Spleen (tissue), 11 donors: ENCODE data around the gene GTF2A1. TPM values are rescaled to one million over a fixed set of nuclear protein-coding genes. Genes with fewer than 3 reads are reported as not detected.
"Not testable (repeated sequence)": the region's sequence is repeated elsewhere in the genome, so short reads cannot be mapped to it uniquely, and the experiment has no call there.

ENCODE experiments used
- DNase-seq: peaks from one replicate; pipeline ENCODE4 v3.0.0-alpha.2; 2020
- H3K27ac ChIP-seq, 8 donors: fragments of 200-600 bp; sonication (generic) in 7 of 8; 1 replicate in 4 of 8; 2 replicates in 4 of 8; pipeline versions ENCODE4 v1.5.0 to v1.8.0; 2016 to 2021; ENCODE audit warnings: inconsistent platforms in 4 of 8, mild to moderate bottlenecking in 4 of 8, moderate library complexity in 1 of 8
- H3K27me3 ChIP-seq, 7 donors: fragments of 200-600 bp; sonication (generic) in 6 of 7; replicated peaks in 1 of 7; 1 replicate in 4 of 7; 2 replicates in 3 of 7; pipeline versions ENCODE4 v1.5.0 to v1.8.0; 2016 to 2021; ENCODE audit warnings: inconsistent platforms in 3 of 7, mild to moderate bottlenecking in 1 of 7
- H3K36me3 ChIP-seq, 6 donors: fragments of 200-600 bp; sonication (generic) in 5 of 6; 1 replicate in 4 of 6; 2 replicates in 2 of 6; pipeline versions ENCODE4 v1.5.0 to v1.8.0; 2016 to 2021; ENCODE audit warnings: inconsistent platforms in 2 of 6
- H3K4me1 ChIP-seq, 6 donors: fragments of 200-600 bp; sonication (generic) in 5 of 6; 1 replicate in 3 of 6; 2 replicates in 3 of 6; pipeline versions ENCODE4 v1.5.0 to v1.8.0; 2016 to 2021; ENCODE audit warnings: inconsistent platforms in 3 of 6
- H3K4me3 ChIP-seq, 8 donors: fragments of 200-600 bp; sonication (generic) in 7 of 8; 1 replicate in 4 of 8; 2 replicates in 4 of 8; pipeline versions ENCODE4 v1.5.0 to v1.8.0; 2016 to 2021; ENCODE audit warnings: inconsistent platforms in 4 of 8, mild to moderate bottlenecking in 4 of 8, moderate library complexity in 2 of 8
- H3K9me3 ChIP-seq, 8 donors: fragments of 200-600 bp; sonication (generic) in 7 of 8; 1 replicate in 4 of 8; 2 replicates in 4 of 8; pipeline versions ENCODE4 v1.5.0 to v1.8.0; 2016 to 2021; ENCODE audit warnings: inconsistent platforms in 4 of 8
- POLR2A ChIP-seq, 3 donors: fragments of 450-650 bp; IDR thresholded peaks; one replicate each; pipeline ENCODE4 v1.5.1; 2017; ENCODE audit warnings: antibody characterized with exemption in 3 of 3, mild to moderate bottlenecking in 1 of 3
- POLR2AphosphoS5 ChIP-seq, 3 donors: sonication (generic); formaldehyde crosslinking; IDR thresholded peaks; one replicate each; pipeline ENCODE4 v1.5.1; 2017; ENCODE audit warnings: antibody characterized with exemption in 3 of 3
- WGBS, 5 donors: extraction: QIAGEN DNeasy Blood & Tissue Kit in 3 of 5; methylation state at CpG; one replicate each; pipeline versions ENCODE4 v1.1.5 to v1.1.7; 2013 to 2018; 5-methylcytosine and 5-hydroxymethylcytosine counted together
- intact Hi-C: fragments of 100-400 bp; cut with DNase I; formaldehyde crosslinking; loops from one replicate; pipeline ENCODE4 v1.15.0; 2023; ENCODE audit warnings: low total_unique reads
- polyA plus RNA-seq, 3 donors: library from polyadenylated mRNA; stranded (reverse); fragments of 200-250 nt; gene quantifications; one replicate each; pipeline ENCODE4 v1.2.1, GENCODE V29; 2013
- total RNA-seq, 7 donors: library from RNA; depleted of rRNA in 3 of 7; stranded (reverse); fragments of >200 nt in 3 of 7; fragmentation: NEBNext Ultra II Directional in 4 of 7; extraction: Animal tissue kit (Norgen Biotek cat#: 25700) in 4 of 7; gene quantifications; one replicate each; pipeline versions ENCODE4 v1.1.0 to v1.2.1, GENCODE V29; 2016 to 2021
- TF ChIP-seq, protein P1 (sequence below), 11 experiments: fragments of 200-600 bp in 7 of 11; fragments of 450-650 bp in 4 of 11; sonication (generic) in 4 of 11; IDR thresholded peaks in 8 of 11; conservative IDR thresholded peaks in 3 of 11; 1 replicate in 7 of 11; 2 replicates in 4 of 11; pipeline versions ENCODE4 v1.4.0 to v1.8.0; 2016 to 2021; ENCODE audit warnings: antibody characterized with exemption in 11 of 11, inconsistent platforms in 4 of 11, mild to moderate bottlenecking in 1 of 11
- donor health status: healthy with polysubstance abuse.
- donor health status: DM: no; HTN: no; CAD: no; lungs with moderate emphysema.
- donor health status: DM: no; HTN: no; CAD: no.
- donor health status: Bipolar disorder and iron deficiency.
- donor health status: healthy.
- donor health status: DM: no; HTN: no; CAD: no.
- donor health status: DM: yes; HTN: yes; CAD: no.

Gene GTF2A1
- total and polyA plus RNA-seq, 10 donors, result 5.1 to 40.7 (median 27.5) TPM

DNA sequence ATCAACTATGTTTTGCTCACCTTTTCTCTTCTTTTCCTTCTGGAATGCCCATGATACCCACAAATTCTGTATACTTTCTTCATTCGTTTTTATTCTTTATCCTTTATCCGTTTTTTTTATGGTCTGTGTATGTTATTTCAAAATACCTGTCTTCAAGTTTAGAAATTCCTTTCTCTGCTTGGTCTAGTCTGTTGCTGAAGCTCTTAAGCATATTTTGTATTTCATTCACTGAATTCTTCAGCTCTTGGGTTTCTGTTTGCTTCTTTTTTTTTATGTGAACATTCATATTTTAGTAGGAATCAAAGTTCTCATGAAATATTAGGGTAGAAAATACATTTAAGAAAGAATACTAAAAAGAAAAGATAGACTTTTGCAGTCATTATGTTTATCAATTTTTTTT lies 22.7 kb upstream of the GTF2A1 start:
- peaks cover 0 to 28% (median 17%) of the 10 kb centered on the region in 8 donors for H3K9me3 ChIP-seq
- no peaks in the 10 kb centered on the region for H3K36me3 ChIP-seq
- H3K4me1 ChIP-seq, result no peaks in the 10 kb centered on the region
- H3K4me3 ChIP-seq, result no peak overlapping the region
- no peaks in the 10 kb centered on the region for H3K27me3 ChIP-seq
- TF ChIP-seq POLR2A (IDR thresholded peaks at IDR 0.05), result no peak
- no peak for TF ChIP-seq POLR2AphosphoS5 (IDR thresholded peaks at IDR 0.05)
- TF ChIP-seq, protein P1, sequence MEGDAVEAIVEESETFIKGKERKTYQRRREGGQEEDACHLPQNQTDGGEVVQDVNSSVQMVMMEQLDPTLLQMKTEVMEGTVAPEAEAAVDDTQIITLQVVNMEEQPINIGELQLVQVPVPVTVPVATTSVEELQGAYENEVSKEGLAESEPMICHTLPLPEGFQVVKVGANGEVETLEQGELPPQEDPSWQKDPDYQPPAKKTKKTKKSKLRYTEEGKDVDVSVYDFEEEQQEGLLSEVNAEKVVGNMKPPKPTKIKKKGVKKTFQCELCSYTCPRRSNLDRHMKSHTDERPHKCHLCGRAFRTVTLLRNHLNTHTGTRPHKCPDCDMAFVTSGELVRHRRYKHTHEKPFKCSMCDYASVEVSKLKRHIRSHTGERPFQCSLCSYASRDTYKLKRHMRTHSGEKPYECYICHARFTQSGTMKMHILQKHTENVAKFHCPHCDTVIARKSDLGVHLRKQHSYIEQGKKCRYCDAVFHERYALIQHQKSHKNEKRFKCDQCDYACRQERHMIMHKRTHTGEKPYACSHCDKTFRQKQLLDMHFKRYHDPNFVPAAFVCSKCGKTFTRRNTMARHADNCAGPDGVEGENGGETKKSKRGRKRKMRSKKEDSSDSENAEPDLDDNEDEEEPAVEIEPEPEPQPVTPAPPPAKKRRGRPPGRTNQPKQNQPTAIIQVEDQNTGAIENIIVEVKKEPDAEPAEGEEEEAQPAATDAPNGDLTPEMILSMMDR (IDR thresholded peaks at IDR 0.05 in 8 of 11, conservative IDR thresholded peaks at IDR 0.05 in 3 of 11), result no peak
- 80 to 91% (median 88%) methylated on average over 2 of the region's 2 CpGs for WGBS, 5 donors
- no peak for DNase-seq
- intact Hi-C loops, result no loop called here
- H3K27ac ChIP-seq, result no peak overlapping the region

DNA sequence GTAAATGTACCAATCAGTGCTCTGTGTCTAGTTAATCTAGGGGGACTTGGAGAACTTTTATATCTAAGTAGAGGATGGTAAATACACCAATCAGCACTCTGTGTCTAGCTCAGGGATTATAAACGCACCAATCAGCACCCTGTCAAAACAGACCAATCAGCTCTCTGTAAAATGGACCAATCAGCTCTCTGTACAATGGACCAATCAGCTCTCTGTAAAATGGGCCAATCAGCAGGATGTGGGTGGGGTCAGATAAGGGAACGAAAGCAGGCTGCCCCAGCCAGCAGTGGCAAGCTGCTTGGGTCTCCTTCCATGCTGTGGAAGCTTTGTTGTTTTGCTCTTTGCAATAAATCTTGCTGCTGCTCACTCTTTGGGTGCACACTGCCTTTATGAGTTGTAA lies 16.1 kb upstream of the GTF2A1 start:
- H3K27ac ChIP-seq, intact Hi-C loops, H3K9me3 ChIP-seq, H3K27me3 ChIP-seq, H3K36me3 ChIP-seq, DNase-seq, H3K4me1 ChIP-seq, H3K4me3 ChIP-seq: not testable (repeated sequence)
- WGBS, 5 donors, result 75 to 88% (median 81%) methylated on average over 2 of the region's 2 CpGs

DNA sequence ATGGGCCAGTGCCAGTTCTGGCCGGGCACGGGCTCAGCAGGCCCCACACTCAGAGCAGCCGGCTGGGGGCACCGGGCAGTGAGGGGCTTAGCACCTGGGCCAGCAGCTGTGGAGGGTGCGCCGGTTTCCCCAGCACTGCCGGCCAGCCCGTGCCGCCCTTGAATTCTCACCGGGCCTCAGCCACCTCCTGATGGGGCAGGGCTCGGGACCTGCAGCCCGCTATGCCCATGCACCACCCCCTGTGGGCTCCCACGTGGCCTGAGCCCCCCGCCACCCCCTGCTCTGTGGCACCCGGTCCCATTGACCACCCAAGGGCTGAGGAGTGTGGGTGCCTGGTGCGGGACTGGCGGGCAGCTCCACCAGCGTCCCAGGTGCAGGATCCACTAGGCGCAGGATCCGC lies 15.4 kb upstream of the GTF2A1 start:
- H3K9me3 ChIP-seq, result peaks cover 0 to 6% (median 0%) of the 10 kb centered on the region in 8 donors
- H3K4me1 ChIP-seq, result no peaks in the 10 kb centered on the region
- no peaks in the 10 kb centered on the region for H3K27me3 ChIP-seq
- TF ChIP-seq POLR2A (IDR thresholded peaks at IDR 0.05), result no peak
- no peak for TF ChIP-seq POLR2AphosphoS5 (IDR thresholded peaks at IDR 0.05)
- TF ChIP-seq, protein P1 (IDR thresholded peaks at IDR 0.05 in 8 of 11, conservative IDR thresholded peaks at IDR 0.05 in 3 of 11), result no peak
- WGBS, 5 donors, result 95 to 98% (median 96%) methylated on average over 11 to 20 of the region's 20 CpGs; no CpG with 5 or more reads in 1 of the 5 donors
- no peaks in the 10 kb centered on the region for H3K36me3 ChIP-seq
- intact Hi-C loops, result no loop called here
- no peak overlapping the region for H3K4me3 ChIP-seq
- DNase-seq, result no peak
- no peak overlapping the region for H3K27ac ChIP-seq

DNA sequence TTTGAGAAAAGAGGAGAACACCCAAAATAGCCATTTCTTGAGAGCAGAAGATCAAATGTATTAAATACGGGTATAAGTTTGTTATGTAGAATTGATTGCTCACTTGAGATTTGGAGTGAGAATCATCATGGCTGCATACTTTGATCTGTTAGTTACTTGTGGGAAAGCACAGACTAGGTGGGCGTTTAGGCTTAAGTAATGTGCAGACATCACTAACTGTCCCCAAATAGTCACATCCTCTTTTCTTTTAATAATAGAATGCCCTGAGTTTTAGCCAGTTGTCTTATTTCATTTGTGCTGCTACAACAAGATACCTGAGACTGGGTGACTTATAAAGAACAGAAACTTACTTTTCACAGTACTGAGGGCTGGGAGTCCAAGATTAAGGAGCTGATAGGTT lies 14.3 kb upstream of the GTF2A1 start:
- Histone ChIP-seq H3K4me3 (no peak overlapping the region), H3K9me3 (peaks cover 0 to 6% (median 0%) of the 10 kb centered on the region in 8 donors), H3K4me1 (no peaks in the 10 kb centered on the region), H3K27me3 (no peaks in the 10 kb centered on the region), H3K27ac (no peak overlapping the region), H3K36me3 (no peaks in the 10 kb centered on the region)
- TF ChIP-seq, protein P1 (IDR thresholded peaks at IDR 0.05 in 8 of 11, conservative IDR thresholded peaks at IDR 0.05 in 3 of 11), result no peak
- no peak for DNase-seq
- 47 to 73% (median 55%) methylated on average over 2 of the region's 2 CpGs for WGBS, 5 donors
- intact Hi-C loops, result no loop called here

DNA sequence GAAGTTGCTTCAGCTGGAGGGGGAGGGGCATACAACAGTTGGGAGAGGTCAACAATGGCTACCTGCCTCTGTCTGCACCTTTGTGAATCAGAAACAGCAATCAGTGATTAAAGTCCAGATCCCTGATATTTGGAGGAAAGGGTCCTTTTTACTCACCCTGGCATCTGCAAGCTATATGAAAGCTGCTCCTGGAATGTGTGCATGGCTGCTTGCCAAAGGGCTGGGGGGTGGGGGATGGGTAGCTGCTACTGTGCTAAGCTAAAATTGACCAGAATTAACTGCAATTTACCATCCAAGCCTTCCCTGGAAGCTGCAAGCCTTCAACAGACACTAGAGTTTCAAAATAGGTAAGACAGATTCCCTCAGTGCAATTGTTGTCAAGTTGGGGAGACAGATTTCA lies 13.5 kb upstream of the GTF2A1 start:
- TF ChIP-seq, protein P1 (IDR thresholded peaks at IDR 0.05 in 8 of 11, conservative IDR thresholded peaks at IDR 0.05 in 3 of 11), result no peak
- no peak for TF ChIP-seq POLR2A (IDR thresholded peaks at IDR 0.05)
- no peak for TF ChIP-seq POLR2AphosphoS5 (IDR thresholded peaks at IDR 0.05)
- Histone ChIP-seq H3K9me3 (peaks cover 0 to 6% (median 0%) of the 10 kb centered on the region in 8 donors), H3K4me1 (no peaks in the 10 kb centered on the region), H3K27me3 (no peaks in the 10 kb centered on the region), H3K27ac (no peak overlapping the region), H3K4me3 (no peak overlapping the region), H3K36me3 (no peaks in the 10 kb centered on the region)
- no peak for DNase-seq
- intact Hi-C loops, result no loop called here
